Hypothalamus (tissue), 51 donors: Measurements from ENCODE around the gene LMOD1.

ENCODE experiments used
- DNase-seq, 51 donors: peaks; one replicate each; lab custom pipeline; 2025; lab: John Stamatoyannopoulos, UW

The LMOD1 gene

DNA sequence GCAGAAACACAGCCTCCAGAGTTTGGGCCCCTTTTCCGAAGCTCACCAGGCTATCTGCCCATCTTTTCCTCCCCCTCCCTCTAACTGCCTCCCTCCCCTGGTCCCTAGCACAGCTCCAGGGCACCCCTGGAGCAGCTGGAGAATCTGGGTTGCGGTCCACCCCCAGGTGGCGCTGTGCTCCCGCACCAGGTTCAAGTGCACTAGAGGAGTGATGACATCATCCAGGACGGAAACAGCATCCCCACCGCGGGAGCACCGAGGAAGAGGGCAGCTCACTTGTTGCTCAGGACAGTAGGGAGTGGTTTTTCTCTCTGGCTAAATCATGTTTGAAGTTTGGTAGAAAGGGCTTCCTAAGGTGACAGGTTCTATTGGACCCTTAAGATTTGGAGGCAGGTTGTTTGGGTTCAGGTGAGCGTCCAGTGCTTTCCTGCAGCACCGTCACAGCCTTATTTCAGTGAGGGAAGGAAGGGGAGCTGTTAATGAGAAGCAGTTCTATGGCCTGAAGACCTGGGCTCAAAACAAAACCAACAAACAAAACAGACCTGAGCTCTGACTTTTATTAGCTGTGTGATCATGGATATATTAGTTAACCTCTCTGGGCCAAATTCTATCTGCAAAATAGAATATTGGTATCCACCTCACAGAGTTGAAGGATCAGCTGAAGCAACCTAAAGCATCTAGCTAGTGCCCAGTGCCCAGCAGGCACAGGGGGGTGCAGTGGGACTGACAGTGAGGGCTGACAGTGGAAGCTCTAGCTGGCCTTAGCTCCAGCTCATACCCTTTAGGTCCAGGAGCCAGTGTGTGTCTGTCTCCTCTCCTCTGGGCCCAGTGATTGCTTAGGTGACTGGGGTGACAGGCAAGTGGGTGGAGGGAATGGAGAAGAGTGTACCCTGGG is 50.2 kb downstream of the LMOD1 start:
- DNase-seq, result peak in 49 of 51 donors; percentile 19 to 89 (median 70)

DNA sequence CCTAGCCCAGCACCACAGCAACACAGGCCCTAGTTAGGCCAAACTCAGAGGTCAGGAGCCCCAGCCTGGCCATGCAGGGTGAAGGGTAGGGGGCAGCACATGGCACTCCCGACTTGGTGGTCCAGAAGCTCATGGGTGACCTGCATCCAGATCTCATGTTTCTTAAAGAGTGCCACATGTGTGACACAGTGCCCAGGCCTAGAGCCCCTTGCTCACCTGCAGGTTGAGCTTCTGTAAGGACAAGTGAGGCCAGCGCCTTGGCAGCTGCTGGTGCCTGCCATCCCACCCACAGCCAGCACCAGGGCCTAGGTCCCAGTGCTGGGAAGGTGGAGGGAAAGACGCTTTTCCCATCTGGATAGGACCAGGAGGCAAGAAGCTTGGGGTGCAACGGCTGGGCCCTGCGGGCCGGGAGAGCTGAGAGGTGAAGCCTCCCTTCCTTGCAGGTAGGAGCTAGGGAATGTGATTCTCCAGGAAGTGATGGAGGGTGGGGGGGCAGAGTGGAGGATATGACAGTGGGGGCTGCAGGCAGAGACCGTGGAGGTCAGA is 51.2 kb downstream of the LMOD1 start:
- no peak for DNase-seq

DNA sequence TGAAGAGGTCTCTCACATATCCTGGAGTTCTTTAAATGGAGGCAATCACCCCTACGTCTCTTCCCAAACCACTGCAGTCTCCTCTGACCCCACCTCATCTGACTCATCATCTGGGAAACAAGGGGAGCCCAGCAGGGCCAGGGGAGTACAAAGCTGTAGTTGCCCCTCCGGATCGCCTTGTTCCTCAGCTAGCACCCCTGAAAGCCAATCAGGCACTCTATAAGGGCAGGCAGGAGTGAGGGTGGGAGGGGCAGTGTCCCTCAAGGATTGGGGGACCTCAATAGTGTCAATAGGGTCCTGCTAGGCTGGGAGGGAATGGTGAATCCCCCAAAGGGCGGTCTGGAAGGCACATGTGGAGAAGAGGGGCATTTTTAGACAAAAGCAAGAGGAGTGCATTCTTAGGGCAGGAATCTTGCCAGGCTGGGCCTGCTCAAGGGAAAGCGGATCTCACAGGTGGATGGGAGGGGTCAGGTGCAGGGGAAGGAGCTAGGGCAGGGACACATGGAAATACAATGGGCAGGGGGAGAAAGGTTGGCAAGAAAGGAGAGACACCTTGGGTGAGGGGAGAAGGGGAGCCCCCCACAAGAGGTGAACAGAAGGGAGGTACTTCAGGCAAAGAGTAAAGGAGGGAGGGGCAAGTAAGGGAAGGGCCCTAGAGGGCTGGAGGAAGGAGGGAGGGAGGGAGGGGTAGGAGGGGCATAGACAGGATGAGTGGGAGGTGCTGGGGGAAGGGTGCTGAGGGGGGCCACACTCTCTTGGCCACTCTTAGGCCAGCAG is 51.8 kb downstream of the LMOD1 start:
- no peak for DNase-seq

DNA sequence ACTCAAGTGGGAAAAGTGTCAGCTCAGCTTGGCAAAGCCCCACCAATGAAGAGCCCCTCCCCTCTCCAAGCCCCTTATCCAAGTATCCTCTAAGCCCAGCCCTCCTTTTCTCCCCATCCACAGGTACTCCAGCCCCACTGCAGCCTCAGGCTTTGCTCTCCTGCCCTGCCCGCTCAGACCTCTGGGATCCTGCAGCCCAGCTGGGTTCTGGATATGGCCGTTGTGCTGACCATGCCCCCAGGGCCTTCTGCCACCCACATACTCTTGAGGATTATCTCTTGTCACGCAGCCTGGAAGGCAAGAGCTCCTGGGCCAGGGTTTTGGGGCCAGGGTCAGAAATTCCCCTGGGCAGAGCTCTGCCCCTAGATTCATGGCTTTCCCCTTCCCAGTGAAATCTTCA is 52.9 kb downstream of the LMOD1 start:
- no peak for DNase-seq

DNA sequence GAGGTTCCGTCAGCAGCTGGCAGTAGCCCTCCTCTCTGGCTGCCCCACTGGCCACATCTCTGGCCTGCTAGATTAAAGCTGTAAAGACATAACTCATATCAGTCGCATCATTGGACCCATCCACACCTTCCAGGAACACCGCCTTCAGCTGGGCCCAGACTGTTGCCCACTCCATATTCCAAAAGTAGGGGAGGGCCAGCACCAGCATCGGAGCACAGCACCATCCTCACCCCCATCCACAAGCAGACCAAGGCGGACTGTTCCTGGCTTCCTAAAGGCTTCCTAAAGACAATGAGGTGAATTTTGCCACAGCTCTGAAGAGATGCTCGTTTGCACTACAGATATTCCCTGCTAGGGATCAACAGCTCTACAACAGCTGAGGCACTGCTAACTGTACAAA is 54.1 kb downstream of the LMOD1 start:
- no peak for DNase-seq

DNA sequence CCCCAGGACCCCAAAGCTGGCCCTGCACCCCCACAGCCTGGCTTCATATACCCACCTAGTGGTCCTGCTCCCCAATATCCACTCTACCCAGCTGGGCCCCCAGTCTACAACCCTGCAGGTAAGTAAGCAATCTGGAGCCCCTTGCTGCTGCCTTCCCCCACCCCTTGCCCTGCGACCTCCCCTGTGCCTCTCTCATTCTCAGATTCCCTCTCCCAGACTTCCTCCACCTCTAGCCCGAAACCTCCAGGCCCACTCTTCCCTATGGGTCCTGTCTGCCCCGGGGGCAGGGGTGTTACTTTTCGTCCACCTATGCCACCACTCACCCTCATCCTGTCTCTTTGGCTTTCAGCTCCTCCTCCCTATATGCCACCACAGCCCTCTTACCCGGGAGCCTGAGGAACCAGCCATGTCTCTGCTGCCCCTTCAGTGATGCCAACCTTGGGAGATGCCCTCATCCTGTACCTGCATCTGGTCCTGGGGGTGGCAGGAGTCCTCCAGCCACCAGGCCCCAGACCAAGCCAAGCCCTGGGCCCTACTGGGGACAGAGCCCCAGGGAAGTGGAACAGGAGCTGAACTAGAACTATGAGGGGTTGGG is 54.8 kb downstream of the LMOD1 start:
- no peak for DNase-seq

DNA sequence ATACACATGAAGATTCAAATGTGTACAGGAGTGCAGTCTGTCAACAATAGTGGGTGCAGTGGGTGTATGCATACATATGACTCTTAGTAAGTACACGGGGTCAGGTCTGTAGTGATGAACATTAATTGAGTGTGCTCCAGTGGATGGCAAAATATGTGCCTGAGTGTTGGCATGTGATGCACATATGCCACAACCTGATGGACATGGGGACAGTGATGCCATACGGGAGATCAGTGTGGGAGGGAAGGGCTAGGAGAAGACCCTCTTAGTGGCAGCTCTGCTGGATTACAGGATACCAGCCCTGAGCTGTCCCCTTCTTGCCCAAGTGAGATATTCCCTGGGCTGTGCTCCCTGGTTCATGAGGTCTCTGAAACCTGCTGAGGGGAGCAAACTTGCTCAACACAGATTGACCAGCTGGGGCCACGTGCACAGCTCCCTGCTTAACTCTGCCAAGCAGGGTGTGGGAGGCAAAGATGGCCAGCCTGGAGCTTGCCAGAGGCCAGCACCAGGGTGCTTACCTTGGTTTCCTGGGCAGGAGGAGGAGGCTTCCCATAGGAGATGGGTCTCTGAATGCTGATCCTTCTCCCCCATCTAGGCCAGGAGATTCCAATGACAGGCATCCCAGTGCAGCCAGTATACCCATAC is 55.4 kb downstream of the LMOD1 start:
- no peak for DNase-seq

DNA sequence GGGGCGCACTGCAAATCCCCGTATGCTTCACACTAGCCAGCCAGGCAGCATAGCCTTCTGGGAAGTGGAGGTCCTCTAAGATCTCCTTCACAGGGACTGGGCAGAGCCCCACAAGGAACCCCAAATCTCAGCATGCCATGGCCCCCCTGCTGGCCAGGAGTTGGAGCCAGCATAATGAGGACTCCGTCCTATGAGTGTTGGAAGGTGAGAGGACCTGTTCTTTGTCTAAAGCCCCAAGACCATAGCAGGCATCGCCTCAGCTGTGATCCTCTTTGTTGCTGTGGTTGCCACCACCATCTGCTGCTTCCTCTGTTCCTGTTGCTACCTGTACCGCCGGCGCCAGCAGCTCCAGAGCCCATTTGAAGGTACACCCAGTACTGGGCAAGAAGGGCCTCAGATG is 56.1 kb downstream of the LMOD1 start:
- no peak for DNase-seq

DNA sequence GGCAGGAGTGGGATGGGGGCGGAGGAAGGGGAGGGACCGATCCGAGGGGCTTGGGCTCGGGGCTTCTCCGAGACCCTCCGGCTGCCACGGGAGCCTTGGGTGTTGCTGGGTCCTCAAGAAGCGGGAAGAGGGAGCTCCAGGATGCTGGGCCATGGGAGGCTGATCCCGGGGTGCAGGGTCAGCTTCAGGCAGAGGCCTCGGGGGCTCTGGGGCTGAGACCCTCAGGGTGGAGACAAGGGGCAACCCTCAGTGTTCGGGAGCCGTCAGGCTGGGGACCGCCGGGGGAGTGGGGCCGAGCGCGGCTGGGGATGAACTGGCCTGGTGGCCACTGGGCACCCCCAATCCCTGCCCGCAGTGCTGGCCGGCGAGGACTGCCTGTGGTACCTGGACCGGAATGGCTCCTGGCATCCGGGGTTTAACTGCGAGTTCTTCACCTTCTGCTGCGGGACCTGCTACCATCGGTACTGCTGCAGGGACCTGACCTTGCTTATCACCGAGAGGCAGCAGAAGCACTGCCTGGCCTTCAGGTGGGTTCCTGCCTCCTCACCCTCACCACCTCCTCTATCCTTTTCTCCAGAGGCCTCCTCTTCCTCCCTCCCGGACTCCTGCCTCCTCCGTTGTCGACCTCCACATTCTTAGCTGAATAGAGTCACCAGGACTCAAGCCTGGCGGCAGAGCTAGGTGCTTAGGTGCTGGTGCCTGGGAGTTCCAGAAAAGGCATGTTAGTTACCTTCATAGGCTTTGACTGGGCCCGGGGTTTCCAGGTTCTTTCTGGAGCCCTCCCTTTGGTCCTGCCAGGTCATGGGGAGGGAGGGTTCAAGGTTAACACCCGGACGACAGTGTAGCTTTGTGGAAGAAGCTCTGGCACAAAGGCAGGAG is 57.0 kb downstream of the LMOD1 start:
- peak in 4 of 51 donors; percentile 19 to 57 (median 50) for DNase-seq

DNA sequence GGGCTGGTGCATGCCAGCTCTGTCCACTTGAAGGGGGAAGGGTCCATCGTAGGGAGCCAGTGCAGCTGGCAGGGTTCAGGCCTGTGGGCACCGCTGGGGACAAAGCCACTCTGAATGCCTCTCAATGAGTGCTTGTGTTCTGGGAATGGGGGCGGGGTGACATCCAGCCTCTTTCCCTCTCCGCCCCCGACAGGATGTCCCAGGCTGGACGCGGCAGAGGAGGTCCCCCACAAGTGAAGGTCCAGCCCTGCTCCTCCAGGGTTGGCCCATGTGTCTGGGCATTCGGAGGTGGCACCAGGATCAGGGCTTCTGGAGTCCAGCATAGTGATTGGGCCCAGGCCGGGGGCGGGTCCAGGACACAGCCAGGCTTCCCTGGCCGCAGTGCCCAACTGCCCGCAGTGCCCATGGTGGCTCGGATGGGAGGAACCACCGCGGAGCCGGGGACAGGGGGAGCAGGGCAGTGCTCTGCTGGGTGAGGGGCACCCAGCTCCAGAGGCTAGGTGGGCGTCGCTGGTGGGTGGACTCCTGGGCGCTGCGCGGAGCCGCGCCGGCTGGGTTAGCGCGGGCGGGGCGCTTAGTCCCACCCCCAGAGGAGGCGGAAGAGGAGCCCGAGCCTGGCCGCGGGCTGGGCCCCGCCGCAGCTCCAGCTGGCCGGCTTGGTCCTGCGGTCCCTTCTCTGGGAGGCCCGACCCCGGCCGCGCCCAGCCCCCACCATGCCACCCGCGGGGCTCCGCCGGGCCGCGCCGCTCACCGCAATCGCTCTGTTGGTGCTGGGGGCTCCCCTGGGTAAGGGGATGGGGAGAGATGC is 57.9 kb downstream of the LMOD1 start, which contains the start of gene SHISA4:
SHISA4 (plus strand) TSS at position 617 of the 808 bp plus-strand sequence; CDS start at position 714, 97 bp downstream.
- peak; percentile 64 to 98 (median 93) for DNase-seq

DNA sequence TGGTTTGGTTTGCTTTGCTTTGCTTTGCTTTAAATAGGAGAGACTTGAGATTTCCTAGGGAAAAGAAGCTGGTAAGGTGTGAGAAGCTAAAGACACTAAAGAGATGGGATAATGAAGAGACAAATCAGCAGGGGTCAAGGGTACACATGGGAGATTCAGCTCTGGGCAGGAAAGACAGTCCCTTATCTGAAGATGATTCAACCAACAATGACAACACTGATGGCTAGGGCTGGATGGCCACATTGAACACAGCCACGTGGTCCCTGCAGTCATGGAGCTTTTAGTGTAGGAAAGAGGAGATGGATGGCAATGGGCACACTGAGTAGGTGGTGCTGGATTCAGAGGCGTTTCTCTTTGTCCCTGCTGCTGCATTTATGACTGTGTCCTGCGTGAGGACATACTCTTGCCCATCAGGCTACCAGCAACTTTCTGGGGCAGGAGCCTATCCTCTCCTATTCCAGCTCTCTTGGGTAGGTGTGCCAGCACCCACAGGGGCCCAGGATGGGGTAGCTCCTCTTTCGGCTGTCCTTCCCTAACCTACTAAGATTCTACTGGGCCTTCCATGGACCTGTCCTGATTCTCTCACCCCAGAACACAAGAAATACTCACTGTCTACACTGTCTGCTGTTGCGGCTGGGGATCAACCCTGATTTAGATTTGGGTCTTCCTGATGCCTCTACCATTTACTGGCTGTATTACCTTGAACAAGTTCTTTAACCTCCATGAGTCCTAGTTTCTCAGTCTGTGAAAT is 59.1 kb downstream of the LMOD1 start:
- peak in 7 of 51 donors; percentile 24 to 56 (median 33) for DNase-seq

DNA sequence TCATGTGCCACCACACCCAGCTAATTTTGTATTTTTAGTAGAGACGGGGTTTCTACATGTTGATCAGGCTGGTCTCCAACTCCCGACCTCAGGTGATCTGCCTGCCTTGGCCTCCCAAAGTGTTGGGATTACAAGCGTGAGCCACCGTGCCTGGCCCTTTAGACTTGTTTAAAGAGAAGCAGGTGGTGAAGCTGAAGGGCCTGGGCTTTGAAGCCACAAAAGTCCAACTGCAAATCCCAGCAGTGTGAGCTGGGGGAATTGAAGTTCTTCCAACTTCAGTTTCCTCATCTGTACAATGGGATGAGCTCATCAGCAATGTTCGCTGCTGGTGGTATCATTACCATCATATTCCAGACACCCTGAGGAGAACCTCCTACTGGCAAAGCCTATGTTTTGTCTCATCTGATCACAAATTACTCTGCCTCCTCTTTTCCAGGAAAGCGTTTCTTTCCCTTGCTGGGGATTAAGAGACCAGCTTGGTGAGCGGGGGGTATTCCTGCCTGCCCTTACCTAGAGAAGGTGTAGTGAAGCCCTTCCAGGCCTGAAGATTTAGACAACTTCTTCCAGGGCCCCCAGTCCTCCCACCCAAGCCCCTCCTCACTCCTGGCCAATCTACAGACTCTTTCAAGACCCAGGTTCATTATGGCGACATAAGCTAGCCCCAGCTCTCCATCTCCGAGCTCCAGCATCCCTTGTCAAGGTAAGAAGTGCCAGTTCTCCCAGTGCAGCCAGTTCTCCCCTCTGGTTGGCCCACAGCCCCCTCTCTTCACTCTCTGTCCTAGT is 60.1 kb downstream of the LMOD1 start:
- DNase-seq, result no peak

DNA sequence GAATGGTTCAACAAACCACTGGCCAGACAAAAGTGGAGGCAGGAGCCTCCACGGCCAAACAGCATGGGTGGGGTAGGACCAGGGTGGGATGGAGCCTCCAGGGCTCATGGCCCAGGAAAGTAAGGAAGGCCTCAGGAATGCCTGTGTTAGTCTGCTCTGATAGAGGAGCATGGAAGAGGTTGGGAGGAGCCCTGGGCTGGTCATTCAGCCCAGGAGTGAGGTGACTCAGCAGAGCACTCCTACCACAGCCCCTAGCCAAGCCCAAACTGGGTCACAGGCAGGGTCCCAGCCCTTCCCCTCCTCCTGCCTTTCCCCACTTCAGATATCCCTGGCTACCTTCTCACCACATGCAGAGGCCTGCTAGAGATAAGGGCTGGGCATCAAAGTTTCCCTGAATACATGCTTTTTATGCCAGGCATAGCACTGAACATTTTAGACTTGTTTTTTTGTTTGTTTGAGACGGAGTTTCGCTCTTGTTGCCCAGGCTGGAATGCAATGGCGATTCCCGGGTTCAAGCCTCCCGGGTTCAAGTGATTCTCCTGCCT is 60.7 kb downstream of the LMOD1 start:
- DNase-seq, result no peak

DNA sequence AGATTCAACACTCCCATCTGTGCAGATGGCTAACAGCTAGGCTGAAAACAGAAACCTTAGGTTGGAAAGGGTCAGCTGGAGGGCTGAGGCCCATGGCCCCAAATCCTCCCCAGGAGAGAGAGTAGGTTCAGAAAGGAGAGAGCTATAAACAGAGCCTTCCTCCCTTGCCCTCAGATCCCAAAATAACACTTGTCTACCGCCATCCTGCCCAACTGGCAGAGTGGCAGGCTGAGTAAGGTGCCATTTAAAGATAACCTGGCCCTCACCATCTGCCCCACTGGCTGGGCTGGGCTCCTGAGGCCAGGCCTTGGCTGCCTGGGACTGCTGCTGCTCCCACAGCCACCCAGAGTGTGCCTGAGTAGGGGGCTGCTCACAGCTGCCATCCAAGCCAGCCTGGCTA is 61.9 kb downstream of the LMOD1 start:
- no peak for DNase-seq

DNA sequence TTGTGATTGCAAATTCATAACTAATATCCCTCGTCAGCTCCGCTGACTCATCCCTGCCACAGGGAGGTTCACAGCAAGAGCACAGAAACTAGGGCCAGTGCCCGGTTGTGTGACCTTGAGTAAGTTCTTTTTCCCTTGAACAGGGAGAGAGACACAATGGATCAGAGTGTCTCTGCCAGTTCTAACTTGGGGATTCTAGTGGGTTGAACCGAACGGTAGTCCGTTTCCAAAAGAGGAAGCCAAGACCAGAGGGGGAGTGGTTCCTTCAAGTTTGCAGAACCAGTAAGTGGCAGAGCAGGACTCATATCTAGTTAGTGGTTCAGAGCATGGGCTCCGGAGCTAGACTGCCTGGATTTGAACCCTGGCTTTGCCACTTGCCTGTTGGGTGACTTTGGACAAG is 62.6 kb downstream of the LMOD1 start:
- DNase-seq, result peak in 3 of 51 donors; percentile 19 to 42 (median 37)

DNA sequence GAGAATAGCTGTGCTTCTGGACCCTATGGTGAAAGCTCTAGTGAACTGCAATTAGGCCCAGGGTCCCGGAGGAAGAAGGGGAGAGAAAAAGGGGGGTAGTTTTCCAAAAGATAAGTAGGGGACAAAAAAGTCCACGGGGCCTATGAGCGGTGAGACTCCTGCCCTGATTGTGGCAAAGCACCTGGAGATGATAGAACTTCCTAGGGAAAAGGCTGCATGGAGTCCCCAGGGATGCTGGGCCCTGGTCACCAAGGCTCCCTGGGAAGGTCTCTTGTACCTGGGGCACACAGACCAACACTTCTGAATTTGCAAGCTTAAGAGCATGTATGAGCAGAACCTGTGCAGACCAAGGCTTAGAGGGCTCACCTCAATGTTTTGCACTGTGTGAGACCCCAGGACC is 63.1 kb downstream of the LMOD1 start:
- no peak for DNase-seq

DNA sequence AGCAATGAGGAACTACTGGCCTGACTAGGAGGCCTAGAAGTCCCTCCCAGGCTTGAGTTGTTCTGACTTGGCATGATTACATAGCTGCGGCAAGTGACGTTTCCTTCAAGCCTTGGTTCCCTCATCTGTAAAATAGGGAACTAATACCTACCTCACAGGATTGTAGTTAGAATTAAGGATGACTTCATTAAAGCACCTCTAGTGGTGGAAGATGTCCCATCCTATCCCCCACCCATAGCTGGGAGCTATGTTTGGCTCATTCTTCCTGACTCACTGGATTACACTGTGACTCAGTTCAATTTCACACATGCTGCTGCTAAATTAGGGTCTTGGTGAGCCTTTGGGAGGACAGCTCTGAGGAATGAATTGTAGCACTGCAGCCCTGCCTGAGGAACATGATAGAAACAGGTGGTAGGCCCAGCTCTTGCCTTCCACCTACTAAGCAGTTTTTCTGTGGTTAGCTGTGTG is 63.6 kb downstream of the LMOD1 start:
- peak in 3 of 51 donors; percentile 37 to 45 (median 40) for DNase-seq
